NB4 (cell line): ENCODE data around the gene STAU1.

ENCODE experiments used
- MAX ChIP-seq: IDR thresholded peaks from 2 replicates; pipeline ENCODE4 v1.6.1; 2011; ENCODE audit warnings: low read depth, low read length
- TF ChIP-seq, protein P1 (sequence below): IDR thresholded peaks from one replicate; pipeline ENCODE4 v1.5.1; 2012; ENCODE audit warnings: low read depth, low read length

- TF ChIP-seq, protein P1, sequence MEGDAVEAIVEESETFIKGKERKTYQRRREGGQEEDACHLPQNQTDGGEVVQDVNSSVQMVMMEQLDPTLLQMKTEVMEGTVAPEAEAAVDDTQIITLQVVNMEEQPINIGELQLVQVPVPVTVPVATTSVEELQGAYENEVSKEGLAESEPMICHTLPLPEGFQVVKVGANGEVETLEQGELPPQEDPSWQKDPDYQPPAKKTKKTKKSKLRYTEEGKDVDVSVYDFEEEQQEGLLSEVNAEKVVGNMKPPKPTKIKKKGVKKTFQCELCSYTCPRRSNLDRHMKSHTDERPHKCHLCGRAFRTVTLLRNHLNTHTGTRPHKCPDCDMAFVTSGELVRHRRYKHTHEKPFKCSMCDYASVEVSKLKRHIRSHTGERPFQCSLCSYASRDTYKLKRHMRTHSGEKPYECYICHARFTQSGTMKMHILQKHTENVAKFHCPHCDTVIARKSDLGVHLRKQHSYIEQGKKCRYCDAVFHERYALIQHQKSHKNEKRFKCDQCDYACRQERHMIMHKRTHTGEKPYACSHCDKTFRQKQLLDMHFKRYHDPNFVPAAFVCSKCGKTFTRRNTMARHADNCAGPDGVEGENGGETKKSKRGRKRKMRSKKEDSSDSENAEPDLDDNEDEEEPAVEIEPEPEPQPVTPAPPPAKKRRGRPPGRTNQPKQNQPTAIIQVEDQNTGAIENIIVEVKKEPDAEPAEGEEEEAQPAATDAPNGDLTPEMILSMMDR = no peak
- no peak for TF ChIP-seq MAX
Measured at GRCh38 chr20:49104365-49104648, 83.8 kb downstream of the STAU1 start.
